GM19023 (cell line): ENCODE measurements around the gene LRRC63.
"Not testable (repeated sequence)": the region's sequence is repeated elsewhere in the genome, so short reads cannot be mapped to it uniquely, and the experiment has no call there.

Experiments used
- ATAC-seq: cut with Tn5 transposase; IDR thresholded peaks from one replicate; pipeline ENCODE4 v1.9.1; 2021; ENCODE audit warnings: mild to moderate bottlenecking, moderate library complexity; ENCODE audit not compliant: unreplicated experiment

LRRC63 gene

DNA sequence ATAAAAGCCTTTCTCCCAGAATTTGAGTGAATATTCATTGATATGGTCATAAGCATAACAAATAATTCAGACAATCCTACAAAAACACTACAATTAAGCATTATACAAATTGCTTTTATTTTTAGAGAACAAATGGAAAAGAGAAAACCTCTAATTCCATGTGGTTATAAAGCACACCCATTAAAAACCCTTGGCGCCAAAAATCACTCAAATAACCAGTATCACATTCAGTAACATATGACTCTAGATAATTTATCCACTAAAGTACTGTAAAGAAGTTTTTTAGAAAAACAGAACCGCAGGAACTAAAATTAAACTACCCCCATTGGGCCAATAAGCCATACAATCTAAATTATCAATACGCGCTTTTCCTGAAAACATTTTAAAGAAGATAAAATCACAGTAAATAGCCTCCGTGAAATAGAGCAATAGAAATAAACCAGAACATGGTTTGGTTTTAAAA lies 30.3 kb upstream of the LRRC63 start:
- no peak for ATAC-seq

DNA sequence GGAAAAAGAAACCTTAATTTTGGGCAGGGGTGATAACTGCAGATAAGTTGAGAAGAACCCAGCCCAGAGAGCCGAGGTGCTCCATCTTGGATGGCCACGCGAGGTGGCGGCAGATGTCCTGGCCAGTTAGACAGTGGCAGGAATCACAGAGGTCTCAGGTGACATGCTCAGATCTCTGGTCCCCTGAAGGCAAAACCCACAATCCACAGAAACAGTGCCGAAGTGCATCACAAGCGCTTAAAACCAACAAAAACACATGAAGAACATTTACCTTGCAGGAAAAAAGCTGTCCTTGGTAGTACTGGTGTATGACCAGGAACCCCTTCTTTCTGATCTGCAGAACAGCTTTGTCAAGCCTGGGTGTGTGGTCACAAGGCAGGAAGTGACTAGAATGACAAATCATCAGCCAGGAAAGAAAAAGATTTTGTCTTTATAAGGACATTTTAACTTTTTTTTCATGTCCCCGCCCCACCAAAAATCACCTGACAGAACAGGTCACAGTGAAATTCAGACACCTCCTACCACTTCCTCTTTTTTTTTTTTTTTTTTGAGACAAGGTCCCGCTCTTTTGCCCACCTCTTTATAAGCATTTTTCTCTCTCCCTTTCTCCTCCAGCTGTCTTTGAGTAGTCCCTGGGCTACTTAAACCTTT lies 29.8 kb upstream of the LRRC63 start, which contains the start of gene LCP1:
Gene LCP1 (minus strand): TSS at position 338 of the 651 bp plus-strand sequence. CDS start 22,515 bp downstream, outside the sequence.
- peak; percentile 69 for ATAC-seq

DNA sequence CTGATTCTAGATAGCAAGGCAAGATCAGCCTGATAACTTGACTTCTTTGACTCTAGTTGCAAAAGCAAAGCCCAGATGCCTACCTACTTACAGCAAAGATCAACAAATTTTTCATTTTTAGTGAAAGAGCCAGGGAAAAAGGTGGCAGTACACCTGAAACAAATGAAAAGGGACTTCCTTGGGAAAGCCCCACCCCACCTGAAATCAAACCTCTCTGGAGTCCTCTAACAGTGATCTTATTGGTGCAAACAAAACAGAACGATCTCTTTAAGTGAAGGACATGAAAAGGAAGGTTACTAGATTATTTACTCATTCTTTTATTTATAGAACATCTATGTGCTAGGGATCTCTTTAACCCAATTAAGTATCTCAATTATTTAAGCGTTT lies 29.2 kb upstream of the LRRC63 start:
- ATAC-seq: no peak

DNA sequence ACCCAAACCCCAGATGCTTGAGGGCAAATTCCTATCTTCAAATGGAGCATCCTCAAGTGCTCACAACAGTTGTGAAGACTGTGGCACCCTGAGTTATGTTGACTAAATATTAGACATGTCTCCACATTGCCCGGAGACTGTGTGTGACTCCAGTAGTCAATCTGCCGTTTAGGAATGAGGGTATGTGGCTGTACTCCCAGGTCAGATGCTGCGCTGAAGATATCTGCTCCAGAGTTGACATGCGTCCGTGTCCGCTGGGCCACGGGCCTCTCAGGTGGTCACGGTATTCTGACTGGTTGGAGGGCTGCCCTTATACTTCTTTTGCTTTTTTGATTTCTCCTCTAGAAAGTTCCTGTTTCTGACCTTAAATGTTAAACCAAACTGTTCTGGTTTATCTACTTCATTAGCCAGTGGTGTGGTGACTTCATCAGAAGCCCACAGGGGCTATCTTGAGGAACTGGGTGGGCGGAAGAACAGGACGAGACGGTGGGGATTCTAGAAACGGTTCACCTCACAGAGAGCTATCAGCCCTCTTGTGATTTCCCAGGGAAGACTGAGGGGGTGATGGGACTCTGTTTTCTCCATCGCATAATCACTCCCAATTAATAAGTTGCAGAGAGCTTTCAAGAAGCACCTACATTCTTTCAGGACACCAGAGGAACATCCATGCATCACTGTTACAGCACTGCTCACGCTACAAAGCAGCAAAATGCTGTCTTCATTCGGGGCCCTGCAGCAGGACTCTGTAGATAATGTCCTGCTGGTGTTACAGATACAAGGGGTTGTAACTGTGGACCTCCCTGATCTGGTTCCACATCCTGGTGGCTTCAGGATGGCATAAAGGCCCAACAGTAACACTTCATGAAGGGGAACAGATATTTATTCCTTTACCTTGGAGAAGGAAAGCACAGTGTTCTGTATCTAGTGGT lies 28.4 kb upstream of the LRRC63 start:
- no peak for ATAC-seq

DNA sequence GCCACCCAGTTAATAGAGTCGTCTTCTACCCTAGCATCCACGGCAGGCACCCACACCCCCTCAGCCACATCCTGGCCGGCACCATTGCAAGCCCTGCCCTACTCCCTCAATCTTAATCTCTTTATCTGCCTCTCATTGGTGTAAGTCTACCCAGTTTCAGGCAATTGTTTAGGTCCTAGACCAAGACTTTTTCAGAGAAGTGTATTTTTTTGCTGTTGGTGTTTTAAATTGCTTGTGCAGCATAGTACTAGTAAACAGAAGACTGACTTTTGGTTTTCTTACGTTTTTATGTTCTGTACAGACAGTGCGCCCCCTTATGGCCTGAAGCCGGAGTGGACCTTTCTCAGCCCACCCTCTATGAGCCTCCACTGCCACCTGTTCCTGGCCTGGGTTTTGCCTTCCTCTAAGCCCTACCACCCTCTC lies 27.4 kb upstream of the LRRC63 start:
- ATAC-seq: peak; percentile 42

DNA sequence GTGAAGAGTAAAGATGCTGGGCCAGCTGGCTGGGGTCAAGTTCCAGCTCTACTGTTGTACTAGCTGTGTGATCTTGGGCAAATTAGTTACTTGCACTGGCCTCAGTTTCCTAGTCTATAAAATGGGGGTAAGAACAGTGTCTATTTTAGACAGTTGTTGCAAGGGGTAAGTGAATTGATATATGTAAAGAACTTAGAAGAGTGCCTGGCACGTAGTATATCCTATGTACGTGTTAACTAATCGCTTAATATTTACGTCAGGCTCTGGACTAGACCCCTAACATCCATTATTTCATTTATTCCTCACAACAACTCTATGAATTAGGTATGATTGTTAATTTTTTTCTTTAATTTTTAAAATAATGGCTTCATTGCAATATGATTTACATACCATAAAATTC lies 26.1 kb upstream of the LRRC63 start:
- ATAC-seq: no peak

DNA sequence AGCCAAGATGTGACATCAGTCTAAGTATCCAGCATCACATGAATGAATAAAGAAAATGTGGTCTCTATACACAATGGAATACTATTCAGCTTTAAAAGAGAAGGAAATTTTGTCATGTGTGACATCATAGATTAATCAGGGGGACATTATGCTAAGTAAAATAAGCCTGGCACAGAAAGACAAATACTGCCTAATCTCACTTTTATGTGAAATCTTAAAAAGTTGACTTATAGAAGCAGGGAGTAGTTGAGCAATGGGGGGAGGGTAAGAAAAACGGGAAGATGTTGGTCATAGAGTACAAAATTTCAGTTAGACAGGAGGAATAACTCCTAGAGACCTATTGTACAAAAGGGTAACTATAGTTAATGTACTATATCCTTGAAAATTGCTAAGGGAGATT lies 19.3 kb upstream of the LRRC63 start:
- ATAC-seq: no peak

DNA sequence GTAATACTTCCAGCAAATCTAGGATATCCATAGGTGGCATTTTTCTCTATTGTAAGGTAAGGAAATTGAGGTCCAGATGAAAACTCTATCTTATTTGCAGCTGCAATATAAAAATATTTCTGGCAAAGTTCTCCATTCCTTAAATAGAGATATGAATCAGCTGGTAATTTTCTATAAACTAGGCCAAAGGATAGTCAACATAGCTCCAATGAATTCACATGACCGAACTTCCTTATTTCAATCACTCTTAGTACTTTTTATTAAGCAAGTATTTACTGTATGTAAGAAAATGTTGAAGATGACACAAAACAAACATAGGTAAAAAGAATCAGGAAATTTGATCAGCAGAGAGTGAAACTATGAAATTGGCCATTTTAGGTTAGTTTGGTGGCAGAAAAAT lies 16.7 kb upstream of the LRRC63 start:
- no peak for ATAC-seq

DNA sequence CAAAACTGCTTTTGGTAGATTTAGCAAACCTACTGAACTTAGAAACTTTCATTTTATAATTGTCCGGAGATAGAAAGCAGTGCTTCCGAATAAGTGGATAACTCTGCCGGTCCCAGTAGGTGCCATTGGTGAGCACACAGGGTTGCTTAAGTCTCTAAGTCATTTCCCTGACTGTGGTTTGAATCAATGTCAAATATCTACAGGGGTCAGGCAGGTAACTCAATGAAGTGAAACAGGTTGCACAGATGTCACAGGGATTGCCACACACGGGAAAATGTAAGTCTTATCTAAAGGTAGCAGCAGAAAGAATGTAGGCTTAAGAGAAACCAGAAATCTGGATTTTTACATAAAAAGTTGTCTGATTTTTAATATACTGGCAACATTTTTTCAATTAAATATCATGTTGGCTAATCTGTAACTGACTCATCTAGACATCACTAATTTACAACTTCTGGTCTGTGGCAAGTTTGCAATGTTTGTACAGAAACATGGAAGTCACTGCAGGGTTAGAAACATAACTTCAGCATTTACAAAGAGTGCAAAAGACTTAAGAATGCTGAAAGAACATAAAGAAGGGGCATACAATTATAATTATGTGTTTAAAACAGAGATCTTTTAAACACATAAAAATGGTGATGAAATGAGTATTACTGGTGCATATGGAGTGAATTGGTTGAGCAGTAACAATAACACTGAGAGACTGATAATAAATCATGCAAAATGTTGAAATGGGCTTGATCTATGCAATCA lies 14.3 kb upstream of the LRRC63 start:
- no peak for ATAC-seq

DNA sequence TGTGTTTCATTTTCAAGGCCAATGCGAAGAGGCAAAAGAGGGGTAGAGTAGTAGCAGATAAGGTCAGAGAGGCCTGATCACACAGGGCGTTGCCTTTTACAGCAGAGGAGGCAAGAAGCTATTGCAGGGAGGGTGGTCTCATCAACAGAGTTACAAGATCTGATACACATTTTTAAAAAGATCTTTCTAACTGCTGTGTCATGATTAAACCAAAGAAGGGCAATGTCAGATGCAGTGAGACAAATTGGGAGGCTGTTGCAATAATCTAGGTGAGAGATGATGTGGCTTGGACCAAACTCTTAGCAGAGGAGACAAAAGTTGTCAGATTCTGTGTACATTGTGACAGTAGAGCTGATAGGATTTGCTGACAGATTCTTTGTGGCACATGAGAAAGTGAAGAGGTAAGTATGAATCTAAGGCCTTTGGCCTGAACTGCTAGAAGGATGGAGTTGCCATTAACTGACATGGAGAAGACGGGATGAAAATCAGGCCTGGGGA lies 13.0 kb upstream of the LRRC63 start:
- no peak for ATAC-seq

DNA sequence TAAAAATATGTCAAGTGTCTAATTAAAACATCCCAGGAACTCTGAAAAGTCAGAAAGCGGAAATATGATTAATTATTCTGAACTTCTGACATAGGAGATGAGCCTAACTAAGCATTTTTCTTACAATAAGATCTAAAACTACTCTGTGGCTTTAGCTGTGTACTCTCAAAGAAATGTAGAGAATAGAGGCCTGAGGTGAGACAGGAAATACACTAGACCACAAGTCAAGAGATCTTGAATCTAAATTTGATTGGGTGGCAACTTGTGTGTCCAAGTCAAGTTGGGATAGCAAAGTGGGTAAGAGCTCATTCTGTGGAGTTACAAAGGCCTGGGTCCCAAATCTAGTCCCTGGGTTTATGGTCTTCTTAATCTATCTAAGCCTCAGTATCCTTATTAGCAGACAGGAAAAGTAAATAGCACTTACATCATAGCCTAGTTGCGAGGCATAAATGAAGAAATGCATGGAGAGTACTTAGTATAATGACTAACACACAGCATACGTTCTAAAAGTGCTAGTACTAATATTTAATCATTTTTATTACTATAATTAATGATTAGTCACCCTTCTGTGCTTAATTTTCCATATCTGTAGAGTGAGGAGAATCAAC lies 9.4 kb upstream of the LRRC63 start:
- ATAC-seq: no peak

DNA sequence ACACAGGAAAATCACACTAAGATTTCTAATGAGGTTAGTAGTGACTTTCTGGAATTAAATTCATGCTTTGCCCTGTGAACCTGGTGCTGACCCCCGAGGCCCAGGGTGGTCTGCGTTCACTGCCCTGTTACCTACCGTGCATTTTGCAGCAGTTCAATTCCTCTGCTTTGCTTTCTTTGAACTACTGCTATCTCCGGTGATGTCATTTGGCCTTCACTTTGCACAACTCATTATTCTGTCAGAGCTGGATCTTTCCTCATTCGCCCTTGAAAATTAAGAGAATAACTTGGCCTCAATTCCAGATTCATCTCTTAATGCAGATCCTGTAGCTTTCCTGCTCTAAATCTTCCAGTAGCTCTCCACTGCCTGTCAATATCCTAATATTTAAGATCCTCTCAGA lies 8.8 kb upstream of the LRRC63 start:
- no peak for ATAC-seq

DNA sequence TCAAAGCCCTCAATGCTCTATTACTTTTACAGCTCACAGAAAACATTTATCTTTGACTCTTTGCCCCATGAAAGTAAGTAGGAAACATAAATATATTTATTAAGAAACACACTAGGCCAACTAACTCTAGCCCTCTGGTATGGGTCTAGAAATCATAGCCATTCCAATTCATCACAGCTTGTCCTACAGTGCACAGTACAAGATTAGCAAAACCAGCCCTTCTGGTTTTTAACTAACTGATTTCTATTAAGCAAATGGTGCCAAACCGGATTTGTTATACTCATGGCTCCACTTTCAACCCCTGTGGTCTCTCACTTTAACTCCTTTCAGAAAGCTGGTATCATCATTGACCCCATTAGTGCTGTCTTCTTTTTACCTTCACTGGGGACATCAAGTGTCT lies 5.6 kb upstream of the LRRC63 start:
- ATAC-seq: no peak

DNA sequence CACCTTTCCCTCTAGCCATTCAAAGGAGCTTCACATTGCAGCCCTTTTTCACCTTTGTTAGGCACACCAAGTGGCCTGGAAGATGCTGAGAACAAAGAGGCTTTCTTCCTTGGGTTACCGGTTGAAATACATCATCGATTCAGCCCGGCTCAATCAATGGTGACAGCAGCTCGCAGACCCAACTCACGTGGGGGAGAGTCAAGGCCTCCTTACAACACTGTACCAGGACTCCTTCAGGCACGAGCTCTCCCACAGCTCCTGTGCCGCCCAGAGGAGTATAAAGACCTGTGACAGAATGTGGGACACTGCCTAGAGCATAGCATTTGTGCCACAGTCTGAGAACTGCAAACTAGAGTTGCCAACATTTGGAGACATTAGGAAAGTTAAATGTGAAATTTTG lies 3.9 kb upstream of the LRRC63 start:
- no peak for ATAC-seq

DNA sequence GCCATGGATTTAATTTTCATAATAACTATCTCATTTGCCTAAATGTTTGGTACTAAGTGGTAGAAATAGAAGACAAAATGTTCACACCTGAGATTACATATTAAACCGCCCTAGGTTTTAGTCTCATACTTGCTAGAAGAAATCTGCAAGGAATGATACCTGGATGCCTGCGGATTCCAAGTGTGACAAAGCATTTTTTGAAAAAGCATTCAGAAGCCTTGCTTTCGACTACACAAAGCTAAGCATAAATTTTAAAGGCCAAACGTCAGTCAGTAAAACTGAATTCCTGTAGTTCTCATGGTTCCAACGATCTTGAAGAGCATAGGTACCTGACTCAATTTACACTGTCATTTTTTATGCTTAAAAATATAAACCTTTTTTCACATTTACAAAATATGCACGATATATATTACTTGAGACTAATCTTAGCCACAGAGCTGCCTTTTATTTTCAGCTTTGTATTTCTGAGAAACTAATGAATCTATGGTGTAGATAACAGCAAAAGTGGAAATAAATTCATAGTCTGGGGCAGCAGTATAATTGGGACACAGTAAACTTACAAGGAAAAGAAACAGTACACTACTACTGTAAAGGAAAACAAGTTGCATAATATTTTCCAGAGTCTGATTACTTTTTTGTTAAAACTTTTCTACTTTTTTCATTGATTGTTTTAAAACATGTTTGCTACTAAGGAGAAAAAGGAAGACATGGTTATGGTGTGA lies 1.2 kb upstream of the LRRC63 start:
- ATAC-seq: no peak

DNA sequence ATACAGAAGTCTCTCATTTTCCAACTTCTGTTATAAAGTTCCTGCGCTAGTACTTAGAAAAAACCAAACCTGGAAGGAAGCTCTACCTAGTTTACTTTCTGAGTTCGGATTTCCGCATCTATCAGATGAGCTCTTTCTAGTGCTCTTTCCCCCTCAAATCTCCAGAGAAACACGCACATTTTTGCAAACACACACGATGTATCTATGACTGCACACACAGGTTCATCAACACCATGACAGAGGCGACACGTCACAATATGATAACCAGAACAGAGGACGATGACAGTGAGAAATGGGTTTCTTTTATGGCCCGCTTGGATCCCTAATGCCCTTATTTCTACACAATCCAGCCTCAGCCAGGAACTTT lies 629 bp upstream of the LRRC63 start:
- ATAC-seq: peak; percentile 42

DNA sequence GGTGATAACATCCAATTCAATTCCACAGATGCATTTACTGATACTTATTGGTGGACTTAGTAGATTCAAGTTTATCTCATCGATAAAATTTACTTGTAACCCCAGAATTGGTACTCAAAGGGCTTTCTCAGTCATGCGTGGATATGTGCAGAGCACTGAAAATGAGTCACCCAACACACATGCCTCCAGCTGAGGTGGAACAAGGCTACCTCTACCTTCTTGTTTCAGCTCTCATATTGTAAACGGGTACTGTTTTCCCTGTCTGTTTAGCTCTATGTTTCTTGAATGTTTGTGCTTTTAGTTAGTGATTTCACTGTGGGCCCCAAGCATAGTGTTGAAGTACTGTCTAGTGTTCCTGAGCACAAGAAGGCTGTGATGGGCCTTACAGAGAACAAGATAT lies 1.5 kb downstream of the LRRC63 start:
- ATAC-seq: no peak

DNA sequence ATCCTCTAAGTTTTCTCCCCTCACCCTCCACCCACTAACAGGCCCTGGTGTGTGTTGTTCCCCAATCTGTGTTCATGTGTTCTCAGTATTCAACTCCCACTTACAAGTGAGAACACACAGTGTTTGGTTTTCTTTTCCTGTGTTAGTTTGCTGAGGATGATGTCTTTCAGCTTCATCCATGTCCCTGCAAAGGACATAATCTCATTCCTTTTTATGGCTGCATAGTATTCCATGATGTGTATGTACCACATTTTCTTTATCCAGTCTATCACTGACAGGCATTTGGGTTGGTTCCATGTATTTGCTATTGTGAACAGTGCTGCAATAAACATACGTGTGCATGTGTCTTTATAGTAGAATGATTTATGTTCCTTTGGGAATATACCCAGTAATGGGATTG lies 3.0 kb downstream of the LRRC63 start:
- ATAC-seq: not testable (repeated sequence)

DNA sequence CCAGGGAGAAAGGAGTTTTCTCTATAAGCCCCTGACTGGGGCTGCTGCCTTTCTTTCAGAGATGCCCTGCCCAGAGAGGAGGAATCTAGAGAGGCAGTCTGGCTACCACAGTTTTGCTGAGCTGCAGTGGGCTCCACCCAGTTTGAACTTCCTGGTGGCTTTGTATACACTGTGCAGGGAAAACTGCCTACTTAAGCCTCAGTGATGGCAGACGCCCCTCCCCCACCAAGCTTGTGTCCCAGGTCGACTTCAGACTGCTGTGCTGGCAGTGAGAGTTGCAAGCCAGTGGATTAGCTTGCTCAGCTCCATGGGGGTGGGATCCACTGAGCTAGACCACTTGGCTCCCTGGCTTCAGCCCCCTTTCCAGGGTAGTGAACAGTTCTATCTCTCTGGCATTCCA lies 8.5 kb downstream of the LRRC63 start:
- not testable (repeated sequence) for ATAC-seq

DNA sequence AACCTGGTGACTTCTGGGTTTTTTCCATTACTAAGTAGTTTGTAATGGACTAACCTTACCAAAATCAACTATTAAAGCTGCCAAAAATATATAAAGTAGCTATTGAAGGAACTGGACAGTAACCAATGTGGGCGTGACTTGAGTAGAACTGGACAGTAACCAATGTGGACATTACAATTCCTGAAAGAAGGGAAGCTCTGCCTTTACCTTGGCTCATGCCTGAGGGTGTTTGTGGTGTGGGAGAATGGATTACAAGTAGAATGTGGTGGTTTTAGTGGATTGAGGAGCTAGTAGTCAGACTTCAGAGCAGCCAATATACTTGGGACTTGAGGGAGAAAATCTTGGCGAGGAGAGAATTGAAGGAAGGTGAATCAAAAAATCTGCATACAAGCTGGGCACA lies 17.5 kb downstream of the LRRC63 start:
- ATAC-seq: no peak
